CD8-positive, alpha-beta memory T cell (primary cell): ENCODE data around the gene DNAI4. TPM values are rescaled to one million over a fixed set of nuclear protein-coding genes. Genes with fewer than 3 reads are reported as not detected.
"Not testable (repeated sequence)": the region's sequence is repeated elsewhere in the genome, so short reads cannot be mapped to it uniquely, and the experiment has no call there.

ENCODE experiments used
- CTCF ChIA-PET: fragments of 350-600 bp; sonication (Branson Sonifier 250); formaldehyde crosslinking; loops from one replicate; lab custom pipeline; 2021; ENCODE audit warnings: antibody characterized with exemption; lab: Charles Lee
- POLR2A ChIA-PET: fragments of 350-600 bp; sonication (Branson Sonifier 250); formaldehyde crosslinking; loops from one replicate; lab custom pipeline; 2021; ENCODE audit warnings: antibody characterized with exemption; lab: Charles Lee
- DNase-seq, 5 donors: peaks; one replicate each; pipeline versions ENCODE4 v3.0.0 to v3.0.0-alpha.2; 2020 to 2022; ENCODE audit warnings: mixed read lengths in 1 of 5
- H3K27ac ChIP-seq: one replicate; pipeline ENCODE4 v1.7.0; 2013; ENCODE audit warnings: low read depth, mild to moderate bottlenecking, low read length, moderate library complexity
- H3K27me3 ChIP-seq: 2 replicates; pipeline ENCODE4 v1.7.0; 2013; ENCODE audit warnings: low read length, mild to moderate bottlenecking; ENCODE audit not compliant: insufficient read depth, poor library complexity, severe bottlenecking
- H3K36me3 ChIP-seq: 2 replicates; pipeline ENCODE4 v1.7.0; 2013; ENCODE audit warnings: mild to moderate bottlenecking, low read length, moderate library complexity; ENCODE audit not compliant: insufficient read depth
- H3K4me1 ChIP-seq: 2 replicates; pipeline ENCODE4 v1.7.0; 2013; ENCODE audit warnings: mild to moderate bottlenecking, low read length, moderate library complexity; ENCODE audit not compliant: insufficient read depth
- H3K4me3 ChIP-seq: 2 replicates; pipeline ENCODE4 v1.7.0; 2013; ENCODE audit warnings: mild to moderate bottlenecking, low read length
- H3K9me3 ChIP-seq: 2 replicates; pipeline ENCODE4 v1.7.0; 2013; ENCODE audit warnings: mild to moderate bottlenecking, low read length
- H3K27ac Mint-ChIP-seq, 8 donors: one replicate each; pipeline ENCODE4 v1.8.0; 2020 to 2021; ENCODE audit warnings: mixed read lengths in 8 of 8, mild to moderate bottlenecking in 6 of 8, inconsistent platforms in 3 of 8, moderate library complexity in 3 of 8
- H3K27me3 Mint-ChIP-seq, 2 donors: one replicate each; pipeline ENCODE4 v1.8.0; 2020 to 2021; ENCODE audit warnings: mixed read lengths in 2 of 2, mild to moderate bottlenecking in 1 of 2, moderate library complexity in 1 of 2
- H3K36me3 Mint-ChIP-seq, 3 donors: one replicate each; pipeline ENCODE4 v1.8.0; 2020 to 2021; ENCODE audit warnings: mixed read lengths in 3 of 3, inconsistent platforms in 1 of 3, mild to moderate bottlenecking in 1 of 3
- H3K4me1 Mint-ChIP-seq, 3 donors: one replicate each; pipeline ENCODE4 v1.8.0; 2020 to 2021; ENCODE audit warnings: mixed read lengths in 3 of 3, inconsistent platforms in 1 of 3, mild to moderate bottlenecking in 1 of 3
- H3K4me3 Mint-ChIP-seq, 7 donors: one replicate each; pipeline ENCODE4 v1.8.0; 2020 to 2021; ENCODE audit warnings: mixed read lengths in 7 of 7, mild to moderate bottlenecking in 6 of 7, moderate library complexity in 4 of 7, inconsistent platforms in 2 of 7
- H3K9me3 Mint-ChIP-seq, 5 donors: one replicate each; pipeline ENCODE4 v1.8.0; 2020 to 2022; ENCODE audit warnings: mixed read lengths in 5 of 5, mild to moderate bottlenecking in 3 of 5, moderate library complexity in 2 of 5, inconsistent platforms in 1 of 5
- polyA plus RNA-seq: library from polyadenylated mRNA; unstranded; fragments of 300-500 nt; fragmentation: Illumina TruSeq; gene quantifications from one replicate; pipeline ENCODE4 v1.2.3, GENCODE V29; 2021
- total RNA-seq, 2 experiments: library from RNA; stranded (reverse); gene quantifications; one replicate each; pipeline ENCODE4 v1.2.3, GENCODE V29; 2021

DNAI4 gene
- total RNA-seq (1 to 10 TPM in 1 of 2 experiments, under 1 TPM in 1; 0.86 to 1.8 TPM), polyA plus RNA-seq (0.77 TPM)

GRCh38 chr1:66924756-66925557 lies at the start of gene DNAI4, which contains the start of gene MIER1:
DNAI4 (minus strand) TSS chr1:66924856; CDS start chr1:66924831, 25 bp downstream.
MIER1 (plus strand) TSS chr1:66924990; CDS start chr1:66925029, 39 bp downstream.
- H3K36me3 Mint-ChIP-seq = peaks cover 0 to 15% (median 0%) of the 10 kb centered on the region in 3 donors
- peak within 1 kb of the TSS; percentile 97 for H3K4me3 ChIP-seq

GRCh38 chr1:66968574-66968973 lies 43.9 kb upstream of the DNAI4 start:
- no peak overlapping the region for H3K27ac ChIP-seq
- H3K36me3 ChIP-seq = peaks cover 21% of the 10 kb centered on the region
- no peaks in the 10 kb centered on the region for H3K27me3 ChIP-seq
- Mint-ChIP-seq H3K27ac (peak overlapping the region in 4 of 8 donors; percentile 53 to 89 (median 72)), H3K4me3 (no peak overlapping the region), H3K9me3 (peaks cover 0 to 10% (median 5%) of the 10 kb centered on the region in 5 donors), H3K36me3 (peaks cover 35 to 81% (median 37%) of the 10 kb centered on the region in 3 donors), H3K4me1 (peaks cover 29 to 57% (median 41%) of the 10 kb centered on the region in 3 donors), H3K27me3 (no peaks in the 10 kb centered on the region)
- CTCF ChIA-PET = no interaction called here
- H3K9me3 ChIP-seq = no peaks in the 10 kb centered on the region
- H3K4me3 ChIP-seq = no peak overlapping the region
- POLR2A ChIA-PET = no interaction called here
- no peaks in the 10 kb centered on the region for H3K4me1 ChIP-seq
- no peak for DNase-seq

More at GRCh38 chr1:66924756-66925557, at the start of gene DNAI4, which contains the start of gene MIER1:
- Histone ChIP-seq H3K4me1 (peaks cover 42% of the 10 kb centered on the region), H3K9me3 (no peaks in the 10 kb centered on the region), H3K27me3 (no peaks in the 10 kb centered on the region), H3K36me3 (no peaks in the 10 kb centered on the region), H3K27ac (peak within 1 kb of the TSS; percentile 99)
- ChIA-PET POLR2A (interaction anchor here (0.6 to 1.5 kb wide), 9 partner anchors 11 to 1504 kb away, joined by 3 to 9 read pairs (median 3); partner anchors contain the start of genes GADD45A, LEPR, LEPROT and SERBP1), CTCF (interaction anchor here (0.9 to 1.0 kb wide), 2 partner anchors 10 to 159 kb away, joined by 3 read pairs; no protein-coding TSS in a partner anchor)
- Mint-ChIP-seq H3K9me3 (no peaks in the 10 kb centered on the region), H3K27ac (peak within 1 kb of the TSS; percentile 97 to 100 (median 98)), H3K4me3 (peak within 1 kb of the TSS; percentile 95 to 100 (median 97)), H3K4me1 (peaks cover 32 to 64% (median 46%) of the 10 kb centered on the region in 3 donors), H3K27me3 (peaks cover 0 to 9% of the 10 kb centered on the region in 2 donors)
- DNase-seq = peak; percentile 96 to 99 (median 98)

- H3K9me3 ChIP-seq, H3K4me3 ChIP-seq, H3K9me3 Mint-ChIP-seq, H3K27ac ChIP-seq, H3K4me1 ChIP-seq, H3K27me3 ChIP-seq, DNase-seq, CTCF ChIA-PET, POLR2A ChIA-PET, H3K27me3 Mint-ChIP-seq, H3K4me3 Mint-ChIP-seq: not testable (repeated sequence)
- Mint-ChIP-seq H3K4me1 (peaks cover 28 to 57% (median 46%) of the 10 kb centered on the region in 3 donors), H3K36me3 (peaks cover 36 to 89% (median 40%) of the 10 kb centered on the region in 3 donors), H3K27ac (peak overlapping the region in 3 of 8 donors; percentile 21 to 41 (median 39))
- H3K36me3 ChIP-seq = peaks cover 35% of the 10 kb centered on the region
Measured at GRCh38 chr1:66966188-66966873, 41.7 kb upstream of the DNAI4 start.

DNA sequence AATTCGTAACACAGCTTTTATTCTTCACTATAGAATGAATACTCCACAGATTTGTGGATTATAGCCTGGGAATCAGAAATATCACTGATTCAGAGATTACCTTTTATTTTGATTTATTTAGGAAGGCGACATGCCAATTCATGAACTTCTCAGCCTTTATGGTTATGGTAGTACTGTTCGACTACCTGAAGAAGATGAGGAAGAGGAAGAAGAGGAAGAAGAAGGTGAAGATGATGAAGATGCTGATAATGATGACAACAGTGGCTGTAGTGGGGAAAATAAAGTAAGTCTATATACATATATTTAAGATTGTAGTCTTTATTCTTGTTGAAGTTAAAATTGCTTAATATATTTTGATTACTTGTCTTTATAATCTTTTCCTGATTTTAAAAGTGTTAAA lies 33.3 kb upstream of the DNAI4 start:
- Histone ChIP-seq H3K27me3 (no peaks in the 10 kb centered on the region), H3K4me1 (peaks cover 9% of the 10 kb centered on the region), H3K36me3 (peaks cover 19% of the 10 kb centered on the region), H3K9me3 (no peaks in the 10 kb centered on the region), H3K4me3 (no peak overlapping the region), H3K27ac (no peak overlapping the region)
- Mint-ChIP-seq H3K27me3 (no peaks in the 10 kb centered on the region), H3K4me3 (no peak overlapping the region), H3K9me3 (no peaks in the 10 kb centered on the region), H3K4me1 (peaks cover 51 to 79% (median 74%) of the 10 kb centered on the region in 3 donors), H3K27ac (peak overlapping the region in 6 of 8 donors; percentile 24 to 71 (median 37)), H3K36me3 (peaks cover 5 to 88% (median 17%) of the 10 kb centered on the region in 3 donors)
- CTCF ChIA-PET = no interaction called here
- no peak for DNase-seq
- POLR2A ChIA-PET = no interaction called here

GRCh38 chr1:66954208-66954607 lies 29.6 kb upstream of the DNAI4 start:
- Histone ChIP-seq H3K4me1 (no peaks in the 10 kb centered on the region), H3K27me3 (no peaks in the 10 kb centered on the region), H3K36me3 (peaks cover 18% of the 10 kb centered on the region), H3K4me3 (no peak overlapping the region), H3K9me3 (no peaks in the 10 kb centered on the region), H3K27ac (no peak overlapping the region)
- H3K4me3 Mint-ChIP-seq = no peak overlapping the region
- CTCF ChIA-PET = no interaction called here
- peaks cover 0 to 88% (median 18%) of the 10 kb centered on the region in 3 donors for H3K36me3 Mint-ChIP-seq
- H3K4me1 Mint-ChIP-seq = peaks cover 50 to 73% (median 68%) of the 10 kb centered on the region in 3 donors
- POLR2A ChIA-PET = no interaction called here
- no peaks in the 10 kb centered on the region for H3K27me3 Mint-ChIP-seq
- no peak for DNase-seq
- H3K9me3 Mint-ChIP-seq = no peaks in the 10 kb centered on the region
- H3K27ac Mint-ChIP-seq = peak overlapping the region; percentile 8 to 92 (median 54)

DNA sequence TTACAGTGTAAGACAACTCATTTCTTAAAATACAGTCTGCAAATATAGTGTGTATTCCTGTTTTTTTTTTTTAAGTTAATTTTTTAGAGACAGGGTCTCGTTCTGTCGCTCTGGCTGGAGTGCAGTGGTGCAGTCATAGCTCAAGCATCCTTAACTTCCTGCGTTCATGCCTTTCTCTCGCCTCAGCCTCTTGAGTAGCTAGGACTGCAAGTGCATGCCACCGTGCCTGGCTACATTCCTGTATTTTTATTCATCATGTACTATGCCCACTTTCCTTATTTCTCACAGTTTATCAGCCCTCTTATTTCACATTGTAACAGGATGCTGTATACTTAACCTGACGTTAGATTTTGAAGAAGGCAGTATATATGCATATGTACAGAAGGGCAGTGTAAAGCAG lies 26.9 kb upstream of the DNAI4 start:
- peaks cover 55 to 82% (median 69%) of the 10 kb centered on the region in 3 donors for H3K4me1 Mint-ChIP-seq
- Histone ChIP-seq H3K9me3 (no peaks in the 10 kb centered on the region), H3K4me1 (peaks cover 8% of the 10 kb centered on the region), H3K36me3 (peaks cover 31% of the 10 kb centered on the region), H3K27me3 (no peaks in the 10 kb centered on the region), H3K27ac (no peak overlapping the region), H3K4me3 (no peak overlapping the region)
- peak overlapping the region in 4 of 8 donors; percentile 13 to 70 (median 43) for H3K27ac Mint-ChIP-seq
- CTCF ChIA-PET = interaction anchor here (1.2 kb wide), 1 partner anchor 45 kb away, joined by 3 read pairs; no protein-coding TSS in a partner anchor
- H3K9me3 Mint-ChIP-seq = no peaks in the 10 kb centered on the region
- H3K27me3 Mint-ChIP-seq = no peaks in the 10 kb centered on the region
- no peak for DNase-seq
- H3K36me3 Mint-ChIP-seq = peaks cover 3 to 91% (median 23%) of the 10 kb centered on the region in 3 donors
- POLR2A ChIA-PET = interaction anchor here (1.1 kb wide), 1 partner anchor 17 kb away, joined by 4 read pairs; no protein-coding TSS in a partner anchor
- no peak overlapping the region for H3K4me3 Mint-ChIP-seq

DNA sequence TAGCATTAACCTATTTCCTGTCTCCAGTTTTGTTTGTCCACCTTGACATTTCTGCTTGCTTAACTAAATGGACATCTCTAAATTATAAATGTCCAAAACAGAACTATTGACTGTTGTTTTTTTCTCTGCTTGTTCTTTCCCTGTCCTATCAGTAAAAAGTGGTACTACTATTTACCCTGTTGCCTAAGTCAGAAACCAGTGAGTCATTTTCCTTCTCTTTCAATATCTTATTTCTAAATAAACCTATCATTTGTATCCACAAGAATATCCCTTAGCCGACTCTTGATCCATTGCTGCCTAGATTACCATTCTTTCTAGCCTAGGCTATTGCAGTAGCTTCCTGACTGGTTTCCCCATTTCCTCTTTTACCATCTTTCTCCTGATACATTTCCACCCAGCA lies 22.6 kb upstream of the DNAI4 start:
- DNase-seq = no peak
- Histone ChIP-seq H3K4me3 (no peak overlapping the region), H3K27me3 (no peaks in the 10 kb centered on the region), H3K27ac (no peak overlapping the region), H3K4me1 (peaks cover 18% of the 10 kb centered on the region), H3K36me3 (peaks cover 36% of the 10 kb centered on the region), H3K9me3 (no peaks in the 10 kb centered on the region)
- Mint-ChIP-seq H3K27ac (peak overlapping the region in 7 of 8 donors; percentile 3 to 81 (median 61)), H3K9me3 (no peaks in the 10 kb centered on the region), H3K4me1 (peaks cover 51 to 75% (median 58%) of the 10 kb centered on the region in 3 donors), H3K27me3 (no peaks in the 10 kb centered on the region), H3K4me3 (no peak overlapping the region), H3K36me3 (peaks cover 3 to 75% (median 20%) of the 10 kb centered on the region in 3 donors)
- CTCF ChIA-PET = no interaction called here
- POLR2A ChIA-PET = interaction anchor here (0.8 kb wide), 1 partner anchor 22 kb away, joined by 3 read pairs; no protein-coding TSS in a partner anchor
